H1 (cell line): ENCODE results near the gene SYNJ2.

Source experiments
- CEBPB ChIP-seq: IDR thresholded peaks from 2 replicates; pipeline ENCODE4 v1.6.1; 2012; ENCODE audit warnings: low read depth, low read length
- CTCF ChIP-seq, 3 experiments: IDR thresholded peaks; 1 replicate in 2 of 3; 2 replicates in 1 of 3; pipeline versions ENCODE4 v1.5.1 to v1.6.1; 2011; ENCODE audit warnings: low read length in 3 of 3, mild to moderate bottlenecking in 3 of 3, inconsistent platforms in 2 of 3, low read depth in 1 of 3, moderate library complexity in 1 of 3; ENCODE audit not compliant: insufficient read depth in 1 of 3; ENCODE audit errors: control extremely low read depth in 1 of 3
- EZH2 ChIP-seq: fragments of 200-600 bp; sonication (generic); IDR thresholded peaks from 2 replicates; pipeline ENCODE4 v1.7.1; 2012; ENCODE audit warnings: low read depth, mild to moderate bottlenecking, moderate library complexity, low read length, inconsistent platforms; ENCODE audit not compliant: severe bottlenecking
- FOSL1 ChIP-seq: IDR thresholded peaks from 2 replicates; pipeline ENCODE4 v1.6.1; 2011; ENCODE audit warnings: mild to moderate bottlenecking, low read depth, low read length, moderate library complexity; ENCODE audit not compliant: insufficient read depth
- MAX ChIP-seq: IDR thresholded peaks from 2 replicates; pipeline ENCODE4 v1.6.1; 2012; ENCODE audit warnings: inconsistent platforms
- PHF8 ChIP-seq: fragments of 200-600 bp; sonication (generic); conservative IDR thresholded peaks from 2 replicates; pipeline ENCODE4 v1.7.1; 2012; ENCODE audit warnings: low read depth, mild to moderate bottlenecking, inconsistent platforms, low read length, moderate library complexity
- POLR2A ChIP-seq, 2 experiments: IDR thresholded peaks; 1 replicate in 1 of 2; 2 replicates in 1 of 2; pipeline ENCODE4 v1.6.1; 2011; ENCODE audit warnings: low read depth in 2 of 2, low read length in 2 of 2, mild to moderate bottlenecking in 2 of 2; ENCODE audit errors: control extremely low read depth in 1 of 2
- POLR2AphosphoS5 ChIP-seq: IDR thresholded peaks from 2 replicates; pipeline ENCODE4 v1.6.1; 2011; ENCODE audit warnings: low read depth, low read length
- RAD21 ChIP-seq, 2 experiments: IDR thresholded peaks in 1 of 2; conservative IDR thresholded peaks in 1 of 2; 2 replicates each; pipeline ENCODE4 v1.6.1; 2011; ENCODE audit warnings: low read depth in 2 of 2, low read length in 2 of 2, improper control_type of control experiment in 1 of 2, inconsistent platforms in 1 of 2, mild to moderate bottlenecking in 1 of 2, moderate library complexity in 1 of 2
- RBBP5 ChIP-seq: IDR thresholded peaks from 2 replicates; pipeline ENCODE4 v1.7.1; 2012; ENCODE audit warnings: low read depth, mild to moderate bottlenecking, inconsistent platforms, low read length, moderate library complexity, borderline replicate concordance

- TF ChIP-seq CTCF (IDR thresholded peaks at IDR 0.05; ENCODE audit: control extremely low read depth in 1 of 3, insufficient read depth in 1 of 3, low read depth in 1 of 3, low read length in 3 of 3) (no peak), MAX (no peak), EZH2 (no peak), PHF8 (no peak), POLR2A (IDR thresholded peaks at IDR 0.05; ENCODE audit: control extremely low read depth in 1 of 2, low read depth in 2 of 2, low read length in 2 of 2) (no peak), POLR2AphosphoS5 (no peak), RAD21 (IDR thresholded peaks at IDR 0.05 in 1 of 2, conservative IDR thresholded peaks at IDR 0.05 in 1 of 2; ENCODE audit: low read depth in 2 of 2, low read length in 2 of 2) (no peak), FOSL1 (no peak), RBBP5 (no peak), CEBPB (no peak)
These were observed 49.0 kb downstream of the SYNJ2 start for GRCh38 chr6:158030380-158031300.
